ENCODE results near the gene POC1A.
A peak's percentile ranks its signal among the peaks of the same experiment; 100 is the strongest.

Gene POC1A

GRCh38 chr3:52123106-52123725 lies 31.0 kb downstream of the POC1A start:
- TF ChIP-seq EZH2phosphoT487 (IDR thresholded peaks at IDR 0.05; ENCODE audit: borderline replicate concordance, low read length) (no peak), CTCF (IDR thresholded peaks at IDR 0.05; ENCODE audit: low read depth, low read length, poor library complexity, severe bottlenecking) (peak; percentile 99)

DNA sequence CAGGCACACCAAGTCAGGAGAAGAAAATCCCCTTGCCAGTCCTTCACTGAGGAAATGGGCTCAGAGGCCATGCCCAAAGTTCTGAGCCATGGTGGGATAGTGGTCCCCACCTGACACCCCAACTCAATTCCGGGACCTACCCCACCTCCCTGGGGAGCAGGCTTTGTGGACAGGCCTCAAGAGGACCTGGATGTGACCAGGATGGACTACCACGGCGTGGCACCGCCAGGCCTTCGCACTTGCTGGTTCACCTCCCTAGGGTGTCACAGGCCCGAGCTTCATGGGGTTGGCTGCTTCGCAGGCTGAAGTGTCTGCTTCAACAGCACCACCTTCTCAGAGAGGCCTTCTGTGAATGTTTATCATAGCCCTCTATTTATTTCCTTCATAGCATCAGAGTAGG lies 31.7 kb downstream of the POC1A start:
- Histone ChIP-seq H4K20me1 (ENCODE audit: control insufficient read depth, insufficient read depth, low read depth, low read length) (no peaks in the 10 kb centered on the region), H3K4me3 (ENCODE audit: low read length) (peak overlapping the region; percentile 73), H3K4me1 (ENCODE audit: control insufficient read depth, low read length) (peaks cover 44% of the 10 kb centered on the region), H3K36me3 (ENCODE audit: control insufficient read depth, low read length) (peaks cover 73% of the 10 kb centered on the region), H3F3A (ENCODE audit: control insufficient read depth, insufficient read depth) (peaks cover 26% of the 10 kb centered on the region), H3K9me2 (replicated peaks; ENCODE audit: control insufficient read depth, low read length) (no peaks in the 10 kb centered on the region), H3K27me3 (ENCODE audit: control insufficient read depth, low read length) (no peaks in the 10 kb centered on the region), H3K27ac (ENCODE audit: low read depth, low read length) (peak overlapping the region; percentile 93), H3K9me3 (ENCODE audit: control insufficient read depth, insufficient read depth, low read length) (no peaks in the 10 kb centered on the region), H3K4me2 (ENCODE audit: low read length) (peak overlapping the region; percentile 99), H3K79me2 (ENCODE audit: control insufficient read depth, low read length) (no peaks in the 10 kb centered on the region)
- TF ChIP-seq EZH2phosphoT487 (IDR thresholded peaks at IDR 0.05; ENCODE audit: borderline replicate concordance, low read length) (no peak), CTCF (IDR thresholded peaks at IDR 0.05; ENCODE audit: low read depth, low read length, poor library complexity, severe bottlenecking) (no peak)

More at GRCh38 chr3:52123106-52123725, 31.0 kb downstream of the POC1A start:
- Histone ChIP-seq H3K4me1 (ENCODE audit: control insufficient read depth, low read length) (peaks cover 44% of the 10 kb centered on the region), H3K79me2 (ENCODE audit: control insufficient read depth, low read length) (no peaks in the 10 kb centered on the region), H3K4me3 (ENCODE audit: low read length) (peak overlapping the region; percentile 73), H3F3A (ENCODE audit: control insufficient read depth, insufficient read depth) (peaks cover 26% of the 10 kb centered on the region), H4K20me1 (ENCODE audit: control insufficient read depth, insufficient read depth, low read depth, low read length) (no peaks in the 10 kb centered on the region), H3K9me2 (replicated peaks; ENCODE audit: control insufficient read depth, low read length) (no peaks in the 10 kb centered on the region), H3K27me3 (ENCODE audit: control insufficient read depth, low read length) (no peaks in the 10 kb centered on the region), H3K36me3 (ENCODE audit: control insufficient read depth, low read length) (peaks cover 71% of the 10 kb centered on the region), H3K4me2 (ENCODE audit: low read length) (peak overlapping the region; percentile 99), H3K27ac (ENCODE audit: low read depth, low read length) (peak overlapping the region; percentile 93), H3K9me3 (ENCODE audit: control insufficient read depth, insufficient read depth, low read length) (no peaks in the 10 kb centered on the region)

DNA sequence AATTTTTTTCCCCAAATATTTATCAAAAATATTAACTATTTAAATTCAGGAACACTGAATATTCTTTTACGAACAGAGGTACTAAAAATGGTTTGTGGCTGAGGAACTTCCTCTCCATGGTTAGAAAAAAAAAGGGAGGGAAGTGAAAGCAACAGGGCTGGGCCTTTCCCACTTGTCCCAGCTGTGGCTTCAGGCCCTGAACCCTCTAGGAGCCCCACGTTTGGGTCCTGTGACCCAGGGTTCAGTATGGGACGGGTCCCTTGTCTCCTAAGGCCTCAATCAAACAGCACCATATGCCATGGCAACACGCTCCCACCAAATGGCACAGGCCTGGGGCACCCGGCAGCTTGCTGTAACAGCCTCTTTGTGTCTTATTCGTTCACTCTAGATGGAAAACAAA lies 32.4 kb downstream of the POC1A start:
- no peaks in the 10 kb centered on the region for H3K9me3 ChIP-seq (ENCODE audit: control insufficient read depth, insufficient read depth, low read length)
- peaks cover 71% of the 10 kb centered on the region for H3K36me3 ChIP-seq (ENCODE audit: control insufficient read depth, low read length)
- no peaks in the 10 kb centered on the region for H4K20me1 ChIP-seq (ENCODE audit: control insufficient read depth, insufficient read depth, low read depth, low read length)
- H3K79me2 ChIP-seq (ENCODE audit: control insufficient read depth, low read length), result no peaks in the 10 kb centered on the region
- TF ChIP-seq CTCF (IDR thresholded peaks at IDR 0.05; ENCODE audit: low read depth, low read length, poor library complexity, severe bottlenecking), result no peak
- TF ChIP-seq EZH2phosphoT487 (IDR thresholded peaks at IDR 0.05; ENCODE audit: borderline replicate concordance, low read length), result no peak
- peak overlapping the region; percentile 99 for H3K4me2 ChIP-seq (ENCODE audit: low read length)
- no peaks in the 10 kb centered on the region for H3K9me2 ChIP-seq (replicated peaks; ENCODE audit: control insufficient read depth, low read length)
- no peaks in the 10 kb centered on the region for H3K27me3 ChIP-seq (ENCODE audit: control insufficient read depth, low read length)
- H3K4me1 ChIP-seq (ENCODE audit: control insufficient read depth, low read length), result peaks cover 44% of the 10 kb centered on the region
- peak overlapping the region; percentile 73 for H3K4me3 ChIP-seq (ENCODE audit: low read length)
- peaks cover 26% of the 10 kb centered on the region for H3F3A ChIP-seq (ENCODE audit: control insufficient read depth, insufficient read depth)
- H3K27ac ChIP-seq (ENCODE audit: low read depth, low read length), result peak overlapping the region; percentile 93
